Suppressor macrophage treated with lipopolysaccharide for 1 hour (primary cell): ENCODE data around the gene INHBB.
"Not testable (repeated sequence)": the region's sequence is repeated elsewhere in the genome, so short reads cannot be mapped to it uniquely, and the experiment has no call there.

ENCODE experiments used
- DNase-seq, 3 donors: peaks; one replicate each; pipeline ENCODE4 v3.0.0-alpha.2; 2020 to 2022

INHBB gene

DNA sequence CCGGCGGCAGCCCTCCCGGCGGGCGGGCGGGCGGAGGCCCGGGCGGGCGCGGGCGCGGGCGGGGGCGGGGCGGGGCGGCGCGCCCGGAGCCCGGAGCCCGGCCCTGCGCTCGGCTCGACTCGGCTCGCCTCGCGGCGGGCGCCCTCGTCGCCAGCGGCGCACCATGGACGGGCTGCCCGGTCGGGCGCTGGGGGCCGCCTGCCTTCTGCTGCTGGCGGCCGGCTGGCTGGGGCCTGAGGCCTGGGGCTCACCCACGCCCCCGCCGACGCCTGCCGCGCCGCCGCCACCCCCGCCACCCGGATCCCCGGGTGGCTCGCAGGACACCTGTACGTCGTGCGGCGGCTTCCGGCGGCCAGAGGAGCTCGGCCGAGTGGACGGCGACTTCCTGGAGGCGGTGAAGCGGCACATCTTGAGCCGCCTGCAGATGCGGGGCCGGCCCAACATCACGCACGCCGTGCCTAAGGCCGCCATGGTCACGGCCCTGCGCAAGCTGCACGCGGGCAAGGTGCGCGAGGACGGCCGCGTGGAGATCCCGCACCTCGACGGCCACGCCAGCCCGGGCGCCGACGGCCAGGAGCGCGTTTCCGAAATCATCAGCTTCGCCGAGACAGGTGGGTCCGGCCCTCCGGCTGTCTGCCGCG lies at the start of gene INHBB:
TSS of gene INHBB (plus strand) at position 111 of the 641 bp plus-strand sequence. CDS start at position 164, 53 bp downstream.
- peak in 2 of 3 donors; percentile 27 to 54 for DNase-seq

DNA sequence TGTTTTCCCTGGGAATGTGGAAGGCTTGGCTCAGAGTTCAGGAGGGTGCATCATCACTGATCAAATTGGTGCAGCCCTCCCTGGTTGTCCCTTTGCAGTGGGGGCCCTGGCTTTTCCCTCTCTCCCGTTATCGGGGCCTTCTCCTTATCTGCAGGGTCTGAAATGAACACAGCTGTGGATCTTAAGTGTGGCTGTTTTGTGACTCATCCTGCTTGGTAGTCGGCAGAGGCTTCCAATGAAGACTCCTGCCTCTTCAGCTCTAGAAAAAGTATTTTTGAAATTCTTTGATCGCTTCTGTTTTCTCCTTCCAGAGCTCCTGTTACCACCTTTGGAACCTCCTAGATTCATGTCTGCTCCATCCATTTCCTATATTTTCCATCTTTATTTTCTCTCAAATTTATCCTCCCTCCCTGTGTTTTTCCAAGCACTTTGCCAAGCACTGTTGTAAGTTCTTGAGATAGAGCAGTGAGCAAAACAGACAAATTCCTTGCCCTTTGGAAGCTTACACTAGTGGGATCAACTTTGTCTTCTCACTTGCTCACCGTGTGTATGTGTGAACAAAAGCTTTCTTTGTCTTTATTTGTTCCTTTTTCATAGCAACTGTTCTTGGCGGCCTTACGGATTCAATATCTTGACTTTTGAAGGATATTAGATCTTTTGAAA lies 47.6 kb upstream of the INHBB start:
- DNase-seq = no peak

DNA sequence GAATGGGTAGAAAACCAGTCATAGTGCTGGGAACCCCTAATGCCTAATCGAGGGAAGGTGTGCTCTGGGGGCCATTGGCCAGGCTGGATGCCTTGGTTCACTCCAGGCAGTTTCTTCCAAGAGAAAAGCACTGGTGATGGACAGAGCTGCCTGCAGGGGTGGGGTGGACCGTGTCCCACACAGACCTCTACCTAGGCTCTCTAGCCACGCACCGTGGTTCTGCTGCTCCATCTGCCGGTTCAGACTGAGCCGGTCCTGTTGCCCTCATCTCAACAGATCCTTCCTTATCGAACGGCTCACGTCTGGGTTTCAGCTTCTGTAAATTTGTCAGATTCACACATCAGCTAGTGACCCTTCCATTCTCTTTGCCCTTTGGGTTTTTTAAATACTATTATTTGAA lies 46.9 kb upstream of the INHBB start:
- DNase-seq = no peak

DNA sequence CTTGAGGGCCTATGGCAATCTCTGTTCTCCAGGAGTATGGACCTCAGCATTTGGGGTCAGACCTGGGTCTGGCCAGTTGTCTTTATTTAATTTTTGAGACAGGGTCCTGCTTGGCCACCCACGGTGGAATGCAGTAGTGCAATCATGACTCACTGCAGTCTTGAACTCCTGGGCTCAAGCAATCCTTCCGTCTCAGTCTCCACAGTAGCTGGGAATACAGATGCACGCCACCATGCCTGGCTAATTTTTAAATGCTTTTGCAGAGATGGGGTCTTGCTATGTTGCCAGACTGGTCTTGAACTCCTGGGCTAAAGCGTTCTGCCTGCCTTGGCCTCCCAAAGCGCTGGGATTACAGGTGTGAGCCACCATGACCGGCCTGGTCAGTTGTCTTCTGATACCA lies 46.4 kb upstream of the INHBB start:
- DNase-seq = no peak

DNA sequence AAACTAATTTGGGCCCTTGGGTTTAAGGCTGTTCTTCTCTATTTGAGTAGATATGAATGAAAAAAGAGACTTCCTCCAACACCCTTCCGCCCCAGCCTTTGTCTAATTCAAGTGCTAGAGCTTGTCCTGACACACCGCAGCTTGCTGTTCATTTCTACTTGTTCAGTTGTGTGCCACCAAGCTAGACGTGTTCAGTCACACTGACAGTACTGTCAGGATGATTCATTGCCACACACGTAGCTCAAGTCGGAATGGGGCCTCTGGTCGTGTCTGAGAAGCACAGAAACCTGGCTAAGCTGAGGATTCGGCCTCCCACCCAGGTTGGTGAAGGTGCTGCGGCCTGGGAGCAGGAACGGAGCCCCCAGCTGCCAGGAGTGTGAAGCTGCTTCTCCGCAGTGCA lies 45.6 kb upstream of the INHBB start:
- no peak for DNase-seq

DNA sequence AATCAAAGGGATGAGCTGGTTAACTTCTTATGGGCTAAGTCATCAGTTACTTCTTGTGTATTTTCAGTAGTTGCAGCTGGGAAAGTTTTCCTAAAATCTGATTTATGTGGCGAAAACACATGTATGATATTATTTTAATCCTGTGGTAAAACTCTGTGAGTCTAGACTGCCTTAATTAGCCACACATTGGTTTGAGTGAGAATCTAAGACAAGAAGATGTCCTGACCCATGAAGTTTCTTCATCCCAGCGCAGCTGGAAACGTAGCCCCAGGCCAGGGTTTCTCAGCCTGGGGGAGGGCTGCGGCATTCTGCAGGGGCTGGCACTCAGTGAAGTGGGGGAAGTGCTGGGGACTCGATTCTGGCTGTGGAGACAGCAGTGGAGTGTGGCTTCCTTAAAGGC lies 44.7 kb upstream of the INHBB start:
- no peak for DNase-seq

DNA sequence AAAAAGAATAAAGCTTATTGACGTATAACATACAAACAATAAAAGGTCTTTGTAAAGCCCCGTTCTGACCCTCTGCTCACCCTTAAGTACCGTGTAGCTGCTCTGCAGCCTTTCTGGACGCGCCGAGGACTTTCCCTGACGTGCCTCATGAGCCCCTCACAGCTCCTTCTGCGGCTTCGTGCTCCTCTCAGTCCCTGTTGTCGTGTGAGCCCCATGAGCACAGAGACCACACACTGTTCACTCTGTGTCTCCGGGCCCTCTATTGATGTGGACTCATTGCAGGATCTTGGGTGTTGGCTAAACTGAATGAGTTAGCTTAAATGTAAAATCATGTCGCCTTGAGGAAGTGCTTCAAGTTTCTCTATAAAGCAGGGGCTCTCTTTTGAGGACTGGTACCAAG lies 43.6 kb upstream of the INHBB start:
- DNase-seq = no peak

DNA sequence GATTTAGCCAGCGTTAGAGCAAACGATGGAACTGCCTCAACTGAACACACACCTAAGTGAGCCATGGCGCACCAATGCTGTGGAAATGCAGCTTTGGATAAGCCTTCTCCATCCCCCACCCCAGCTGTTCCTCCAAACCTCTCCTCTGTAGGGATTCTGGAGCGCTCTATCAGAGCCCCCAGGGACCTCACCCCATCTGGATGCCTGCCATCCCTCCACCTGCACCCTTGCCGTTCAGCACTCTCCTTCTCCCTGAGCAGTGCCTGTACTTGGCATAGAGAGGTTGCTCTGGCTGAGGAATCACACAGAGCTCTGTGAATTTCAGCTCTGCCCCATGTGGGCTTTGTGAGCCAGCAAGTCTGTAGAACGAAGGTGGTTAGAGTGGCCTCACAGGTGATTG lies 42.8 kb upstream of the INHBB start:
- DNase-seq = no peak

DNA sequence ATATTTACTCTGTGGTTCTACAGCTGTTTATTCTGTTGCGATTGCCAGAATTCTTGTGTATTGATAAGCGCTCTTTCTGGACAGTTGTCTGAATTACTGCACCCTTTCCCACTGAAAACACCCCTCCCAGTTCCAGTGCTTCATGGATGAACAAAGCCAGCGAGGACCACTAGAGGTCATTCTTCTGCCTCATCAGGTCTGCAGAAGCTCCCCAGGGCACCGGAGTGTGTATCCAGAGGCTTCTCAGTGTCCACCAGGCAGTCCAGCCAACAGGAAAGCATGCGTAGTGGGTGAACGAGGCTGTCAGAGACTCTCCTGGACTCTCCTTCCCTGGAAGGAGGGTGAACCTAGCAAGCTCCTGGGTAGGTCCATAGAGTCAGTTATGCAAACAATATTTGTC lies 40.6 kb upstream of the INHBB start:
- DNase-seq = peak in 2 of 3 donors; percentile 11 to 17

DNA sequence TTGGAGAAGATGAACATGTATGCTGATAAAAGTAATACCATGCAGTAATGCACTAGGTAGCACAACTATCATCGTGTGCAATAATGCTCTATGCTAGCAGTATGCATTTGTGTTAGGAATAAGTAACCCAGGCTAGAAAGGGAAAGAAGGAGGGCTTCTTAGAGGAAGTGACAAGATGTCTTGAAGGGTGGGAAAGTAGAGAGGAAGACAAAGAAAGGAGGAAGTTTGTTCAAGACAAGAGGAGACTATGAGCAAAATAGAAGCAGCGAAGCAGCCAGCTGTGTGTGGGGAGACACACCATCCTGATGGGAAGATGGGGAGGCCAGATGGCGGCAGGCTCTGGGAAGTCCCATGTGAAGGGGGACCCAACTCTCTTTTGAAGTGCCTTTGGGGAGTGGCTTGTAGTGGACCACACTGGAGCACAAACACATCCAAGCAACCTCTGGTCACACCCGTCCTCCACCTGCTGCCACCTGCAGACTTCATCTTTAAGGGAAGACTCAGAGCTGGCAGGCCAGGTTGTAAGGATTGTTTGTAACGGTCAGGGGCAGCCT lies 39.9 kb upstream of the INHBB start:
- DNase-seq = peak; percentile 7 to 42 (median 24)

DNA sequence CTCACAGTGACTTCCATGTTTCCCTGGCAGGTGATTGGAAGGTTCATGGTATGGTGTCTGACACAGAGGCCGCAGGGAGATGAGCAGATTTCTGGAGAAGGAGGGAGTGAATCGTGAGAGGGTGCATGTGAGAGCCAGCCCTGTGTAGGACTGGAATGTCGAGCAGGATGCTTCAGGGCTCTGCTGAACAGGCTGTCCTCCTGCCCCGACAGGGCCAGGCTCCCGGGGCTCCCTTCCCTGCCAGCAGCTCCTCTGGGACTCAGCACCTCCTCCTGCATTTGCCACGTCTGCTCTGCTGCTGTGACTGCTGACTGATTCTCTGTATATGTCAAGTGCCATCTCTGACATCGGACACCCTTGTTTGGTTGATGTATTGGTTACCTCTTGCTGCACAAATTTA lies 38.5 kb upstream of the INHBB start:
- DNase-seq = no peak

DNA sequence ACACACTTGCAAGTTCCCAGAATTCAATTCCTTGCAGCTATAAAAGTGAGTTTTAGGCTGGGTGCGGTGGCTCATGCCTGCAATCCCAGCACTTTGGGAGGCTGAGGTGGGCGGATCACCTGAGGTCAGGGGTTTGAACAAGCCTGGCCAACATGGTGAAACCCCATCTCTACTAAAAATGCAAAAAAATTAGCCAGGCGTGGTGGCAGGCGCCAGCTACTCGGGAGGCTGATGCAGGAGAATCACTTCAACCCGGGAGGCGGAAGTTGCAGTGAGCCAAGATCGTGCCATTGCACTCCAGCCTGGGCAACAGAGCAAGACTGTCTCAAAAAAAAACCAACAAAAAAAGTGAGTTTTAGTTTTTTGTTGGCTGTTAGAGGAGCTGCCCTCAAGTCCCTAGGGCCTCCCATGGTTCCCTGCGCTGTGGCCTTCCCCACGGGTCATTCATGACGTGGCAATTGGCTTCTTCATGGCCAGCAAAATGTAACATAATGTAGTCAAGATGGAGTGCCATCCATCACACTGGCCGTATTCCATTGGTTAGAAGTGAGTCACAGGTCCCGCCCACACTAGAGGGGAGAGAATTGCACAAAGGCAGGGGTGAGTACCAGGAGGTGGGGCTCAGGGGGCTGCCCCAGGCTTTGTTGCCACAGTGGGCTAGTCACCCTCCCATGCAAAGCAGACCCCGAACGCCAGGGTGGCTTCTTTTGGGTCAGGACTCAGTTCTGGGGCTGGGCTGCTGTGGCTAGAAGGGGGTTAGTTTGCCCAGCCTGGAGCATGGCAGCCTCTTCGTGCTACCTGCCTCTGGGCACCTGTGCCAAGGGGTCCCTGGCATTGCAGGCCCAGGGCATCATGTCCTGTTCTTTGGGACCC lies 37.7 kb upstream of the INHBB start:
- DNase-seq = peak; percentile 22 to 35 (median 31)

DNA sequence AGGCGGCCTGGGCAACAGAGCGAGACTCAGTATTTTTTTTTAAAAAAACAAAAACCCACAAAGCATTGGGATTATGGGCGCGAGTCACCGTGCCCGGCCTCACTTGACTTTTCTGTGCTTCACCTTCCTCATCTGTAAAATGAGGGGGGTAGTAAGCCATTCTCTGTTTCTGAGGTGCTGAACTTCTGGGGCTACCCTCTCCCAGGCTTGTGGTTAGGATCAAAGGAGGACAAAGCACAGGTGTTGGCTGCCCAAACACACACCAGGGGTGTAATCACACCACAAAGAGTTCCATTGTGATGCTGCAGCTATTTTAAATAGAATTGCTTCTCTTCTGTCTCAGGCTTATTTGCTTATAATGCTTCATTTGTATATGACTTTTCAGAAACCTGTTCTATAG lies 35.8 kb upstream of the INHBB start:
- no peak for DNase-seq

DNA sequence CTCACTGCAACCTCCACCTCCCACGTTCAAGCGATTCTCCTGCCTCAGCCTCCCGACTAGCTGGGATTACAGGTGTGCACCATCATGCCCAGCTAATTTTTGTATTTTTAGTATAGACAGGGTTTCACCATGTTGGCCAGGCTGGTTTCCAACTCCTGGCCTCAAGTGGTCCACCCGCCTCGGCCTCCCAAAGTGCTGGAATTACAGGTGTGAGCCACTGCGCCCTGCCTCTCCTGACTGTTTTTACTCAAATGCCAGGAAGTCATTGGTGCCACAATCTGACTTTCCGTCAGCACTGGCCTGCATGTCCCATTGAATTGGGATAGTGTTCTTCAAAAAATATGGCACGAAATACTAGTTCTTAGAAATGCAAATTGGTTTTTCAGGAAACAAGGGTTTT lies 35.1 kb upstream of the INHBB start:
- DNase-seq = not testable (repeated sequence)

DNA sequence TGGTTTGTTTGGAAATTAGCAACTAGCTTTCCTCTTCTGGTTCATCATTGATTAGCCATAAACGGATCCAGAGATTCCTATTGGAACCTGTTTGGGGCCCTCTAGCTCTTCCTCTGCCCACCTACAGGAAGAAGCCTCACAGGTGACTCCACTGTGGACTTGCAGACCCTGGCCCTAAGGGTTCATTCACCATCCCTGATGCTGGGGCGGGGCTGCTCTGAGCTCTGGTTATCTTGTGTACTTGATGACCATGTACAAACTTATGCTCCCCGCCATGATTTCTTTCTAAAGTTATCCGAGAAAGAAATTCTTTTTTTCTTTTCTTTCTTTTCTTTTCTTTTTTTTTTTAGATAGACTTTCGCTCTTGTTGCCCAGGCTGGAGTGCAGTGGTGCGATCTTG lies 33.9 kb upstream of the INHBB start:
- DNase-seq = no peak

DNA sequence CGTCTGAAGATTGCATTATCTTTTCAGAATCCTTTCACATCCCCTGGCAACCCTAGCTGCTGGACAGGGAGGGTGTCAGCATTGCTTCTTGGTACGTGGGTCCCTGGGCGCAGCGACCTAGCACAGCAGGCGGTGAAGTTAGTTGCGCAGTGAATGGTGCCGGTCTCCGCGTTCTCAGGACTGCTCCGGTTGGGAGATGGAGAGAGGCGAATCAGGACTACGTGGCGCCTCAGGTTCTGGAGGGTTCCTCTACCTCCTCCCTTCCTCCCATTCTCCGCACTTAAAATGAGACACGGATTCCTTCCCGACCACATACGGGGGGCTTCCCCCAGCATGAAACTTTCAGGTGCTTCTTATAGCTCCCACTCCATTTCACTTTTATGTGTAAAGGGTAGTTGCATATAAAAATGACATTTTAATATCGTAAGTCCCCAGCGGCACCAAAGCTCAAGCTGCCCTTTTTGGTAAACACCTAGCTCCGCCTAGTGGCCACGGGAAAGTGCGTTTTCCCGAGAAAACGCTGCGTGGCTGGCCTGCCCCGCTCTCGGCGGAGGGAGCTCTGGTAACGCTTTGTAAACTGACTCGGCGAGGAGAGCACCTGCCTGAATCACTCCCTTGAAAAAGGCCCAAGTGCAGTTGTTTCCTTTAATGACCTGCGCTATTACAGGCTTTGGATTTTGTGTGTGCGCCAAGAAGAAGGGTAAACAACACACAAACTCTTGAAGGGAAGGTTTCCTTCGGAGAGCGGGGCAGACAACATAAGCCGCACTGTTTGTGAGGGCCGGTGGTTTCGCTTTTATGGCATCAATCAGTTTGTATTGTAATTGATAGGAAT lies 32.9 kb upstream of the INHBB start:
- DNase-seq = peak; percentile 73 to 87 (median 84)

DNA sequence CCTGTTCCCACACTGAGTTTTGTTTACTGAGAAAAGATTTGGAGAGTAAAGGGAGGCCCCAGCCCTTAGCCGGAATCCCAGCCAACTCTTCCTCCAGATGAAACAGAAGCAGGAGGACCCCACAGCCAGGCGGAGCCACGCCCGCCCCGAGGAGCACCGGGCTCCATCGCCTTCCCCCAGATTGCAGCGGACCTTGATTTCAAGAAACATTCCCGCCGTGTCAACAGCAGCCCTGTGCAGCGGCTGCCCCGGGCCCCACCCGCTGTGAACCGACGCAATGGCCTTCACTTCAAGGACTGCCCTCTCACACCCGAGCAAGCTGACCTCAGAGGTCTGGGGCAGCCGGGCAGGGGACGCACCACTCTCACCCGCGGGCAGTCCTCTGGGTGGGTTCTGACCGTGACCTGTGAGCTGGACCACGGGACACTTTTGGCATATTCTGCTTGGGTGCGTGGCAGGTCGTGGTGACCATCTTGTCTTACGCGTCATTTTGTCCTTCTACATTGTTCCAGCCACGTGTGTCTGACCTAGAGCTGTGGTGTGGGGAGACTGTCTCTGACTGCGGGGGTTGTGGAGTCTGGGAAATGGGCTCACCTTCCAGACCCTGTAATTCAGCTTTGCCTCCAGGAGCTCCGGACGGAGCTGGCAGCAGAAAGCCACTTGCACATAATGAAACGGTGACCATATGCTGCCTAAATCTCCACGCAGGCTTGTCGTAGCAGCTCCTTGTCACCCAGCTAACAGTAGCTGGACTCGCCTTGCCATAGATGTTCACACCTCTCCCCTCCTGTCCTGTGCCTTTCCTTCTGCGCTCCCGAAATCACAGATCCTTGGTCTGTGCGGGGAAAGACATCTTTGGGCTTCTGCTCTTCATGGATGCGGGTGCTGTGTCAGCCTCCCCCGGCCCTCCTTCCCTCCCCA lies 32.0 kb upstream of the INHBB start:
- DNase-seq = no peak

DNA sequence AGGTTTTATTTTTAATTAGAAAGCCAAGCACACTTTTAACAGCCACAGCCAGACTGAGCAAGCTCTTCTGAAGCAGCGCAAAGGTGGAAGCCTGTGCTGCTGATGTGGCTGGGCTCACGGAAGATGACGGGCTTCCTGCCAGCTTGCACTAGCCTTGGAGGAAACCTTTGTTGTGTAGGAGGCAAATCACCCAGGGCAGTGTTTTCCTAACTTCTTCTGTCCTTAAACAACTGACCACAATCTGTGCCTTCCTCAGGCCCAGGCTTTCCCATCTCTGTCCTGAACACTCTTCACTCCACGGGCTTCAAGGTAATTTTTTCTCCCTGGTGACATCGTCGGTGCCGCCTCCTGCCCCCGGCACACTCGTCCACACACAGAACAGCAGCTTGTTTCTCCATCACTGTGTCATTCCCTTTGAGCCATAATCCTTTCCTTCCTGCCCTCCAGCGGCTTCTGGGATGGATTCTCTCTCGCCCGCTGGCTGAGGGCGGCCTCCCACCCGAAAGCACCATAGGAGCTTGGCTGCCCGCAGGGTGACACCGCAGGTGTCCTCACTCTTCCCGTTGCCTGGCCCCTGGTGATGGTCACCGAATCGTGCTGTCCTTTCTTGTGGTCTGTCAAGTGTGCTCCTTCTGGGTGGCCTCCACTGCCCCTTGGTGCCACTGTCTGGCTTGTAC lies 31.1 kb upstream of the INHBB start:
- peak in 1 of 3 donors; percentile 15 for DNase-seq

DNA sequence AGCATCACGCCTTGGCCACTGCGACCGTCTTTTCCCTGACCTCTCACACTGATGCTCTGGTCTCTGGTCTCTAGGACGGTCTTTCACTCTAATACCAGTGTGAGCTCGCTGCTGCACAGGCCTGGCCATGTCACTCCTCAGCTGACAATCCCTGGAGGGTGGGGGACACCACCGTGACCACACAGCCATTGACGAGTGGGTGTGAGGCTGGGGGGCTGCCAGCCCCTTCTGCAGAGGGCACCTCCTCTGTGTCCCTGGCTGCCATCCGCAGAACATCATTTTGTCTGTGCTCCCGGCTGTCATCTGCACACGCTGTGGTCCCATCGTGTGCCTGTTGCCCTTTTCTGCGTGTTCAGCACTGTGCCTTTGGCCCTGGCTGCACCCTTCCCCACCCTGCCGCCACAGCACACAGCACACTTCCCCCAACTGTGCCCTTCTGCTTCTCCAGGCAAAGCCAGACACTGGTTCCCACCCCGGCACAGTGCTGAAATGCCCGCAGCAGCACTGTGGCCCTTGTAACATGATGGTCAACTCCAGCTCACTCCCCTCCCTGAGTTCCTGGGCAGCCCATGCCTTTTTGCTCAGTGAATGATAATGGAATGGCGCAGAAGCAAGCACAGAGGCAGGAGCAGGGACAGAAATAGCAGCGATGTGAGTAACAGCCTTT lies 30.4 kb upstream of the INHBB start:
- no peak for DNase-seq

DNA sequence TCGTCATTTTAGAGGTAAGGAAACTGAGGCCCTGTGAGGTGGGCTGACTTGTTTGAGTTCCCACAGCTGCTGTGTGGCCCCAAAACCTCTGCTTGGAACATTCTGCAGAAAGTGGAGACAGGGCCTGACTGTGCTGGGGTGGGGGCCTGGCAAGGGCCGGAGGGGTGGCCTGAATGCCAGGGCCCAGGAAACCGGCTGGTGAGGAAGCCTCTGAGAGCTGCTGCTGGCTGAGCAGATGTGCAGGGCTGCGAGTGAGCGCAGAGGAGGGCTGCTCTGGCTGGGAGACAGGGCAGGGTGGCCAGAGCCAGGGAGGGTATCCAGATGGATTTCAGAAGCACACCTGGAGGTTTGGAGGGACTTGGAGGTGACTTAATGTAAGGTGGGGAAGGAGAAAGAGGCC lies 29.9 kb upstream of the INHBB start:
- no peak for DNase-seq
